Measurements from ENCODE around the gene NFE2.

DNA sequence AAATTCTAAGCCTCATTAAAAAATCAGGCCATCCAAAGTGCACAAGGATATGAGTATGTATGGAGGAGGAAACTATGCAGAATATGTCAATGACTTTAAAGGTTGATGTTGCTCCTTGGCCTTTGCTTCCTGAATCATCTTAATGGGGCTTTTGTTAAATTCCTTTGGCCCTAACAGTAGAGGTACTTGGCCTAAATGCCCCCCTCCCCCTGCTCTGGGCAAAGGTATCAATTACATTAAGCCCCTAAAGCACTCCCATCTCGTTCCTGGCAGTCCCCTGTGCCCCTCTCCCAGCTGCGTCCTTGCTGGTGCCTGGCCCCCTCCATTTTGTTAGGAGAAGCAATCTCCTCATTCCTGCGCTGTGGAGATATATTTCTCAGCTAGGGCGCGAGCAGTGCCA, 28.9 kb upstream of the NFE2 start:
- TF ChIP-seq, protein P1, sequence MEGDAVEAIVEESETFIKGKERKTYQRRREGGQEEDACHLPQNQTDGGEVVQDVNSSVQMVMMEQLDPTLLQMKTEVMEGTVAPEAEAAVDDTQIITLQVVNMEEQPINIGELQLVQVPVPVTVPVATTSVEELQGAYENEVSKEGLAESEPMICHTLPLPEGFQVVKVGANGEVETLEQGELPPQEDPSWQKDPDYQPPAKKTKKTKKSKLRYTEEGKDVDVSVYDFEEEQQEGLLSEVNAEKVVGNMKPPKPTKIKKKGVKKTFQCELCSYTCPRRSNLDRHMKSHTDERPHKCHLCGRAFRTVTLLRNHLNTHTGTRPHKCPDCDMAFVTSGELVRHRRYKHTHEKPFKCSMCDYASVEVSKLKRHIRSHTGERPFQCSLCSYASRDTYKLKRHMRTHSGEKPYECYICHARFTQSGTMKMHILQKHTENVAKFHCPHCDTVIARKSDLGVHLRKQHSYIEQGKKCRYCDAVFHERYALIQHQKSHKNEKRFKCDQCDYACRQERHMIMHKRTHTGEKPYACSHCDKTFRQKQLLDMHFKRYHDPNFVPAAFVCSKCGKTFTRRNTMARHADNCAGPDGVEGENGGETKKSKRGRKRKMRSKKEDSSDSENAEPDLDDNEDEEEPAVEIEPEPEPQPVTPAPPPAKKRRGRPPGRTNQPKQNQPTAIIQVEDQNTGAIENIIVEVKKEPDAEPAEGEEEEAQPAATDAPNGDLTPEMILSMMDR (IDR thresholded peaks at IDR 0.05): no peak
- TF ChIP-seq POLR2AphosphoS5 (IDR thresholded peaks at IDR 0.05): no peak

All from prostate gland (tissue), 2 donors.